Measurements from ENCODE around the gene CTNNBL1.

Gene CTNNBL1

GRCh38 chr20:37745553-37745952, 51.7 kb downstream of the CTNNBL1 start:
- in situ Hi-C loops (cut with HindIII; ENCODE audit: low sequenced_read_pairs) = no loop called here
- TF ChIP-seq CTCF (IDR thresholded peaks at IDR 0.05; ENCODE audit: low read depth, low read length, missing control alignments) = no peak
- no peak for DNase-seq (ENCODE audit: low read depth)
- no peak overlapping the region for H3K4me3 ChIP-seq (ENCODE audit: low read depth, low read length)

GRCh38 chr20:37748015-37748414, 54.2 kb downstream of the CTNNBL1 start:
- no peak for DNase-seq (ENCODE audit: low read depth)
- in situ Hi-C loops (cut with HindIII; ENCODE audit: low sequenced_read_pairs) = no loop called here
- H3K4me3 ChIP-seq (ENCODE audit: low read depth, low read length) = no peak overlapping the region
- TF ChIP-seq CTCF (IDR thresholded peaks at IDR 0.05; ENCODE audit: low read depth, low read length, missing control alignments) = no peak

GRCh38 chr20:37749218-37749617, 55.4 kb downstream of the CTNNBL1 start:
- TF ChIP-seq CTCF (IDR thresholded peaks at IDR 0.05; ENCODE audit: low read depth, low read length, missing control alignments) = no peak
- no peak overlapping the region for H3K4me3 ChIP-seq (ENCODE audit: low read depth, low read length)
- in situ Hi-C loops (cut with HindIII; ENCODE audit: low sequenced_read_pairs) = no loop called here
- no peak for DNase-seq (ENCODE audit: low read depth)

GRCh38 chr20:37749620-37750403, 56.0 kb downstream of the CTNNBL1 start:
- H3K4me3 ChIP-seq (ENCODE audit: low read depth, low read length) = no peak overlapping the region
- in situ Hi-C loops (cut with HindIII; ENCODE audit: low sequenced_read_pairs) = no loop called here

GRCh38 chr20:37755665-37756064, 61.8 kb downstream of the CTNNBL1 start:
- no peak overlapping the region for H3K4me3 ChIP-seq (ENCODE audit: low read depth, low read length)
- no peak for DNase-seq (ENCODE audit: low read depth)
- TF ChIP-seq CTCF (IDR thresholded peaks at IDR 0.05; ENCODE audit: low read depth, low read length, missing control alignments) = no peak
- in situ Hi-C loops (cut with HindIII; ENCODE audit: low sequenced_read_pairs) = no loop called here

More at GRCh38 chr20:37749620-37750403, 56.0 kb downstream of the CTNNBL1 start:
- no peak for DNase-seq (ENCODE audit: low read depth)
- no peak for TF ChIP-seq CTCF (IDR thresholded peaks at IDR 0.05; ENCODE audit: low read depth, low read length, missing control alignments)

GRCh38 chr20:37756234-37756633, 62.4 kb downstream of the CTNNBL1 start:
- H3K4me3 ChIP-seq (ENCODE audit: low read depth, low read length) = no peak overlapping the region
- in situ Hi-C loops (cut with HindIII; ENCODE audit: low sequenced_read_pairs) = no loop called here
- no peak for DNase-seq (ENCODE audit: low read depth)
- TF ChIP-seq CTCF (IDR thresholded peaks at IDR 0.05; ENCODE audit: low read depth, low read length, missing control alignments) = no peak
